Myocyte (in vitro differentiated cells): Measurements from ENCODE around the gene UNC45A. TPM values are rescaled to one million over a fixed set of nuclear protein-coding genes. Genes with fewer than 3 reads are reported as not detected.
A peak's percentile ranks its signal among the peaks of the same experiment; 100 is the strongest.
"Not testable (repeated sequence)": the region's sequence is repeated elsewhere in the genome, so short reads cannot be mapped to it uniquely, and the experiment has no call there.

ENCODE experiments used
- DNase-seq: peaks from one replicate; pipeline ENCODE4 v3.0.0-alpha.2; 2012; ENCODE audit warnings: low read depth
- total RNA-seq: library from RNA; depleted of rRNA; stranded (reverse); fragments of >200 nt; gene quantifications from 2 replicates; pipeline ENCODE4 v1.2.3, GENCODE V29; 2014

The UNC45A gene
- total RNA-seq, 1 donor from 2014 or later: 37.8 TPM

DNA sequence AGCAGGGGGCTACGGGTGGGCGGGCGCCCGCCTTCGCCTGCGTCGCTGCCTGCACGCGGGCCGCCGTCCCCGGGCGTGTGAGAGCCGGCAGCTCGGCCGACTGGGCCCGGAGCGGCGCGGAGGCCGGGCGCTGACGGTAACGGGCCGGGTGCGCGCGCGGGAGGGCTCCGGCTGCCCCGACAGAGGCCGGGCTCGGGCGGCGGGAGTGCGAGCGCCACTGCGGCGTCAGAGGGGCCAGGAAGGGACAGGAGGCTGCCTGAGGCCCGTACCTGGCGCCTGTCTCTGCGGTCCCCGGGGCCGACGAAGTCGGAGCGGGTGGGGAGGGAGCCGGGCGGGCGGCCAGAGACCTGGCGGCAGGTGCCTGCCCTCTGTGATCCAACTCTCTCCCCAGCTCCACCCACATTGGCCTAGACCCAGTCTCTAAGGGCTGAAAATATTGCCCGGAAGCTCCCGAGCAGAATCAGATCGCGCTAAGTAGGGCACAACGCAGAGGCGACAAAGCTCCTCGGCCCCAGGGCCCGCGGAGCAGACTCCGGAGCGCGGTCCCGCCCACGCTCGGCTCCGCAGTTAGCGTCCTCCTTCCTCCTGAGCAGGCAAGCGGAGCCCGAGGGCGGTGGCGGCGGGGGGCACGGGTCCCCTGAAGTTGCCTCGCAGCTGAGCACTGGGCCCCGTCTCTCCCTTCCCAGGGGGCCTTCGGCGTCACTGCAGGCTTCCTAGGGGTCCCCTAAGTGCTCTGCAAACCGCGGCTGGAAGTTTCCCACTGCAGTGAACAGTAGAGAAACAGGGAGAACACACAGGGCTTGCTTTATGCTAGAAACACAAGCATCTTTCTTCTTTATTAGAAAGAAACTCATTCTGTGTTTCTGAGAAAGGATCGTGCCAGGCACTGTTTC is 32.0 kb upstream of the UNC45A start, which contains the start of gene MAN2A2:
MAN2A2 (plus strand) TSS at position 463 of the 893 bp plus-strand sequence. CDS start 906 bp downstream, outside the sequence.
- DNase-seq: peak; percentile 64

DNA sequence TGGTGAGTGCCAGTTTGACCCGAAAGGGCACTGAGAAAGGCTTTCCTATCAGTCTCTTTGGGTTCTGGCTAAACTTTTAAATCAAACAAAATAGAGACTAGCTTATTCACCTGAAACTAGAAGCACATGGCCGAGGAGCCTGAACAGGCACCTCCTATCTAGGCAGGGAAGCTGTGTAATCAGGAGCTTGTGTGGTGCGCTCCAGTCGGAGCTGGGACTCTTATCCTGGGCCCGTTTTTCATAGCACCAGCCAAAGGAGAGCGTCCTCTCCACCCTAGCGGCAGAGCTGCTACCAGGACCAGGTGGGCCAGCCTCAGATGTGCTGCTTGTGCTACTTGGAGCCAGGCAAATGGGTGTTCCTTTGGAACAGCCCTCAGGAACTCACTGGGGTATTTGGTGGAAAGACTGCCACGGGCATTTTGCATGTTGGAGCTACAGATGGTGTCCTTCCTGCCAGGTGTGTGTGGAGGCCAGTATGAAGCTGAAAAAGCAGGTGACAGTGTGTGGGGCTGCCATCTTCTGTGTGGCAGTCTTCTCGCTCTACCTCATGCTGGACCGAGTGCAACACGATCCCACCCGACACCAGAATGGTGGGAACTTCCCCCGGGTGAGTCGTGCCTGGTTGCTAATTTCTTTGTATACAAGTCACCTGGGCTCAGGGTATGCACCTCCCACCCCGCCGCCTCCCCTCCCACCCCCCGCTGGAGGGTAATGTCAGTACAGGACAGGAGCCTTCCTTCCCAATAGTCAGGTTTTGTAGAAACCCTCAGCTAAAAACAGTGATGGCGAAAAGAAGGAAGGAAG is 31.1 kb upstream of the UNC45A start:
- DNase-seq: no peak

DNA sequence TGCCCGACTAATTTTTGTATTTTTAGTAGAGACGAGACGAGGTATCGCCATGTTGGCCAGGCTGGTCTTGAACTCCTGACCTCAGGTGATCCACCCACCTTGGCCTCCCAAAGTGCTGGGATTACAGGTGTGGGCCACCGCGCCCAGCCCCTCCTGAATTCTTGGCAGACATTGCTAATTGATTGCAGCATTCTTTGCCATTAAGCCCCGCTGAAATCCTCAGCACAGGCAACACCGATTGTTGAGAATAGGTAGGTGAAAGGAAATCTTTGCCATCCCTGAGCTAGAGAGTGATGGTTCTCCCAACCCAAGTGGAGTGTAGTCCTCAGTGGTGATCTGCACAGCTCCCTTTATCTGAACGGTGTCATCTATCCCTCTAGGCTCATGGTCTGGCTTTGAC is 30.3 kb upstream of the UNC45A start:
- no peak for DNase-seq

DNA sequence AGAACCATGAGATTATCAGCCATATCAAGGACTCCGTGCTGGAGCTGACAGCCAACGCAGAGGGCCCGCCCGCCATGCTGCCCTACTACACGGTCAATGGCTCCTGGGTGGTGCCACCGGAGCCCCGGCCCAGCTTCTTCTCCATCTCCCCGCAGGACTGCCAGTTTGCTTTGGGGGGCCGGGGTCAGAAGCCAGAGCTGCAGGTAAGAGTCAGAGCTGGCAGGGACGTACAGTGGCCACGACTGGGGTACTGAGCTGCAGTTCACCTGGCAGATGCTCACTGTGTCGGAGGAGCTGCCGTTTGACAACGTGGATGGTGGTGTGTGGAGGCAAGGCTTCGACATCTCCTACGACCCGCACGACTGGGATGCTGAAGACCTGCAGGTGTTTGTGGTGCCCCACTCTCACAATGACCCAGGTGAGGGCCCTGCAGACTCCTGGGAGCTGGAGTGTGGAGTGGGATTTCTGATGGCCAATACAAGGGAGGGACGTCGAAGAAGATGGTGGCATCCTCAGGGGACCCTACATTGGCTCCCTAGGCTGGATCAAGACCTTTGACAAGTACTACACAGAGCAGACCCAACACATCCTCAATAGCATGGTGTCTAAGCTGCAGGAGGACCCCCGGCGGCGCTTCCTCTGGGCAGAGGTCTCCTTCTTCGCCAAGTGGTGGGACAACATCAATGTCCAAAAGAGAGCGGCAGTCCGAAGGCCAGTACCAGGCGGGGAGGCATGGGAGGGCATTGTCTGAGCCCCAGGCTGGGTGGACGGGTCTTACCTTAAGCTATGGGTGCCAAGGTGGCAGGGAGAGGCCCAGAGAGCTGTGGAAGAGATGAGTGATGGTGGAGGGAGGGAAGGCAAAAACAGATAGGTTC is 29.5 kb upstream of the UNC45A start:
- DNase-seq: no peak

DNA sequence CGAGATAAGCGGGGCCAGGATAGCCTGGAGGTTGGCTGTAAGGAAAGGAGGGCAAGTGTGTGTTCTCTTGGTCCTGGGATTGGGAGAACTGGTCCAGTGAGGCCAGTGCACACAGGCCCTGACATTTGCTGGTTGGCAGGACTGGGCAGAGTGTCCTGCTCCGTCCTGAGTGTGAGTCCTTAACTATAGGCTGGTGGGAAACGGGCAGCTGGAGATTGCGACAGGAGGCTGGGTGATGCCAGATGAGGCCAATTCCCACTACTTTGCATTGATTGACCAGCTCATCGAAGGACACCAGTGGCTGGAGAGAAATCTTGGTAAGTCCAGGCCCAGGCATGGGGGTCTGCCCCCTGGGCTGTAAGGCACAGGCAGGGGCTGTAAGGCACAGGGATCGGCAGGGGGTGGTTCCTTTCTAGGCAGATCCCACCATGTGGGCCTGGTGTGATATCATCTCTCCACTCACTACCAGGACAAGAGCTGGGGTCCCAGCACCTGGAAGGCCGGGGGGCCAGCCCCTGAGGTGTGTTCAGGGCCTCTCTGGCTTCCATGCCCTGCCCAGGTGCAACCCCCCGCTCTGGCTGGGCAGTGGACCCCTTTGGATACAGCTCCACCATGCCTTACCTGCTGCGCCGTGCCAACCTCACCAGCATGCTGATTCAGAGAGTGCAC is 28.8 kb upstream of the UNC45A start:
- DNase-seq: no peak

DNA sequence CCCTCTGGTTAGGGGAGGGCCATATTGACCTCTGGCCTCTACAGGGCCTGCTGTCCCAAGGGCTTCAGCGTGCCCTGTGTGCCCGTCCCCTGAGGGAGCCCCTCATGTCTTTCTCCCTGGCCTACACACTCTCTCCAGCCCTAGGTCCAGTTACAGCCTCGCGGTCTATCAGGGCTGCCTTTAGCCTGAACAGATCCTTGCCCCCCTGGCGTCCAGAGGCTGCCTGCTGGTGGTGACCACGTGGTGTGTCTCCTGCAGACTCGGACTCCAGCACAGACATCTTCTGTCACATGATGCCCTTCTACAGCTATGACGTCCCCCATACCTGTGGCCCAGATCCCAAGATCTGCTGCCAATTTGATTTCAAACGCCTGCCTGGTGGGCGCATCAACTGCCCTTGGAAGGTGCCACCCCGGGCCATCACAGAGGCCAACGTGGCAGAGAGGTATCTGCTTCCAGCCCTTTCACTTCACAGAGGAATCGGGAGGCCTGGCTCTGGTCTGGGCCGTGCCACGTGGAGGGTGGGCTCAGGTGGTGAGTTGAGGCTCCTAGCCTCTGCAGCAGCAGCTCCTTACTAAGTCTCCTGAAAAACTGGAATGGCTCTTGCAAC is 27.9 kb upstream of the UNC45A start:
- DNase-seq: no peak

DNA sequence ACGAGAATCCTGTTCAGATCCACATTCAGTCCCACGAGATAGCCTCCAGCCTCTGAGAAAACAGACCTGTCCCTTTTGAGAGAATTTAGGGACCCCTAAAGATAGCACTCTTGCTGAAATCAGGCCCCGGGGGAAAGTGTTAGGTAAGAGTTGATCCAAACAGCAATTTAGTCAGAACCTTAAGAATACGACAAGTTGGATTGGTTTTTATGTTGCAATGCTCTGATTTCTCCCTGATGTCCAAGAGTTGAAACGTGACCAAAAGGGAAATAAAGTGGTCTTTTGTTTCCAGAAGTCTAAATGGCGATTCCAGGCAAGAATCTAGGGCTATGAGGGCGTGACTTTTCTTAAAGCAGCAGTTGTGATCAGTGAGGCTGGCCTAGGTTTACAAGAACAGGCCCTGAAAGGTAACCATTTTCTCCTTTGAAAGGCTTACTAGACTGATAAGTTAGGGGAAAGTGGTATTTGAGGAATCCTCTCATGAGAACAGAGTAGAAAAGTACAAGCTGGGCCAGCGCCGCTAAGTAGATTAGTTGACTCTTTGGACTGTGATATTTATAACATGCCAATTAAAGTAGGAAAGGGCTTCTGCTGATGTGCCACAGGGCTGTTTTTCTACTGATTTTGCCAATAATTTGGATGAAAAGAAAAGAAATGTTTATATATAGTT is 27.1 kb upstream of the UNC45A start:
- no peak for DNase-seq

DNA sequence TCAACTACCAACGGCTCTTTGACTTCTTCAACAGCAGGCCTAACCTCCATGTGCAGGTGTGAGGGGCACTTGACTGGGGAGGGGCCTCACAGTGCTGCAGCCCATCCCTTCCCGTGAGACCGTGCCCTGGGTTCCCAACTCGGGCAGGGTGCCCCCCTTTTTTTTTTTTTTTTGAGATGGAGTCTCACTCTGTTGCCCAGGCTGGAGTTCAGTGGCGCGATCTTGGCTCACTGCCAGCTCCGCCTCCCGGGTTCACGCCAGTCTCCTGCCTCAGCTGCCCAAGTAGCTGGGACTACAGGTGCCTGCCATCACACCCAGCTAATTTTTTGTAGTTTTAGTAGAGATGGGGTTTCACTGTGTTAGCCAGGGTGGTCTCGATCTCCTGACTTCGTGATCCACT is 25.6 kb upstream of the UNC45A start:
- not testable (repeated sequence) for DNase-seq

DNA sequence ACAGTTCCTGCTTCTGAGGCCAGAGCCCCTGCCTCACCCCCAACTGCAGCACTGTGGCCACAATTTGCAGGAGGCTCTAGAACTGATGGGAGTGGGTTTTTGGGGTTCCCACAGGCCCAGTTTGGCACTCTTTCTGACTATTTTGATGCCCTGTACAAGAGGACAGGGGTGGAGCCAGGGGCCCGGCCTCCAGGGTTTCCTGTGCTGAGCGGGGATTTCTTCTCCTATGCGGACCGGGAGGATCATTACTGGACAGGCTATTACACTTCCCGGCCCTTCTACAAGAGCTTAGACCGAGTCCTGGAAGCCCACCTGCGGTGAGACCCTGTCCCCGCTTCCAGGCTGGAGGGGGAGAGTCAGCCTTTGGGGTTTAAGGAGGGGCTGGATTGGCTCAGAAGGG is 25.1 kb upstream of the UNC45A start:
- no peak for DNase-seq

DNA sequence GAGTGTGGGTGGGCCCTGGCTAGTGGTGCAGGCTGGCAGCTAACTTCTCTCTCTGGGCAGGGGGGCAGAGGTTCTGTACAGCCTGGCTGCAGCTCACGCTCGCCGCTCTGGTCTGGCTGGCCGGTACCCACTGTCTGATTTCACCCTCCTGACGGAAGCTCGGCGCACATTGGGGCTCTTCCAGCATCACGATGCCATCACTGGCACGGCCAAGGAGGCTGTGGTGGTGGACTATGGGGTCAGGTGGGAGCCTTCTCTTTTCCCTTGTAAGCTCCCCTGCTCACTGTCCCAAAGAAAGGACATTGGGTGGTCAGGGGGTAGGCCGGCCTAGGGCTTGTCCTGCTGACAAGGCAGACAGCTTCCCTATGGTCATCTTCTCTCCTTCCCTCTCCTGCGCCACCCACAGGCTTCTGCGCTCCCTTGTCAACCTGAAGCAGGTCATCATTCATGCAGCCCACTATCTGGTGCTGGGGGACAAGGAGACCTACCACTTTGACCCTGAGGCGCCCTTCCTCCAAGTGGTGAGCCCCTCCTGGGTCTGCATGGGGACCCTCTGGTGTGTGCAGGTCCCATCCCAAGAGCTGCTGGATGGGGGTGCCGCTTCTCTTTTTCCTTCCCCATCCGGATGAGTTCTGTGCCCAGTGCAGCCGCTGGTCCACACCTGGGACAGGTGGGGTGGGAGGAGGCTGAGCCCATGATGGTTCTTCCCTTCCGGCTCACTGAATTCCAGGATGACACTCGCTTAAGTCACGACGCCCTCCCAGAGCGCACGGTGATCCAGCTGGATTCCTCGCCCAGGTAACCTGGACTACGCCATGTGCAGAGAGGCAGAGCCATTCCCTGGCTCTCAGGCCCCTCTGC is 24.4 kb upstream of the UNC45A start:
- no peak for DNase-seq

DNA sequence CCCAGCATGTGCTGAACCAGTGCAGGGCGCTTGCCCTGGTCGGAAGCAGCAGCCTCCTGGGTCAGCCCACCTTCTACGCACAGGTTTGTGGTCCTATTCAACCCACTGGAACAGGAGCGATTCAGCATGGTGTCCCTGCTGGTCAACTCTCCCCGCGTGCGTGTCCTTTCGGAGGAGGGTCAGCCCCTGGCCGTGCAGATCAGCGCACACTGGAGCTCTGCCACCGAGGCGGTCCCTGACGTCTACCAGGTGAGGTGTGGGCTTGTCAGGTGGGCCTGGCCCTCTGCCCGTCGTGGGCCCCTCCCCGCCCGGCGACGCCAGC is 23.8 kb upstream of the UNC45A start:
- DNase-seq: no peak

DNA sequence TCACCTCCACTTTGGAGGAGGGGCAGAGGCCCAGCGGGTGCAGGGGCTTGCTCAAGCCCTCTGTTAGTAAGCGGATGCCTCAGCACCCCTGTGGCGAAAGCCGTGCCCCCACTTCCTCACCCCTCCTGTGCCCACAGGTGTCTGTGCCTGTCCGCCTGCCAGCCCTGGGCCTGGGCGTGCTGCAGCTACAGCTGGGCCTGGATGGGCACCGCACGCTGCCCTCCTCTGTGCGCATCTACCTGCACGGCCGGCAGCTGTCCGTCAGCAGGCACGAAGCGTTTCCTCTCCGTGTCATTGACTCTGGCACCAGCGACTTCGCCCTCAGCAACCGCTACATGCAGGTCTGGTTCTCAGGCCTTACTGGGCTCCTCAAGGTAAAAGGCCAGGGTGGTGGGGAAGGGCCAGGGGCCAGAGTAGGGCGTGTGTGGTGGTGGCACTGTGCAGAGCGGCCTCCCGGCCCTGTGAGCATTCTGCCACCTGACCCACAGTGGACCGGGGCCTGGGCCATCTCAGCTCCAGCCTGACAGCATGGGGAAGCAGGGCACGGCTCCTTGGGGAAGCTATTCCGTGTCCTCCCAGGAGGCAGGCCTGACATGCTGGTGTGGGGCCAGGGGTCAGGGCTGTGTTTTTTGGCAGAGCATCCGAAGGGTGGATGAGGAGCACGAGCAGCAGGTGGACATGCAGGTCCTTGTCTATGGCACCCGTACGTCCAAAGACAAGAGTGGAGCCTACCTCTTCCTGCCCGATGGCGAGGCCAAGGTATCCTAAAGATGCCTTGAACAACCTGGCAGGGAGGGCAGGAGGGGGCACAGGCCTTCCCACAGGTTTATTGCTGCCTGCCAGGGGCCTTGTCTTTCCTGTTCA is 22.9 kb upstream of the UNC45A start:
- DNase-seq: no peak

DNA sequence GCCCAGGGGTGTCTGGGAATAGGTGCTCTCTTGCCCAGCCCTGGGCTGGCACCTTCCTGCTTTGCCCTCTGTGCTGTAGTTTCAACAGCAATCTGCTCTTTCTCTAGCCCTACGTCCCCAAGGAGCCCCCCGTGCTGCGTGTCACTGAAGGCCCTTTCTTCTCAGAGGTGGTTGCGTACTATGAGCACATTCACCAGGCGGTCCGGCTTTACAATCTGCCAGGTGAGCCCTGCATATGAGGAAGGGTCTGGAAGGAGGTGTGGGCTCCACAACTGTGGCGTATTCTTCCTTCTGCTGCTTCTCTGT is 22.4 kb upstream of the UNC45A start:
- no peak for DNase-seq

DNA sequence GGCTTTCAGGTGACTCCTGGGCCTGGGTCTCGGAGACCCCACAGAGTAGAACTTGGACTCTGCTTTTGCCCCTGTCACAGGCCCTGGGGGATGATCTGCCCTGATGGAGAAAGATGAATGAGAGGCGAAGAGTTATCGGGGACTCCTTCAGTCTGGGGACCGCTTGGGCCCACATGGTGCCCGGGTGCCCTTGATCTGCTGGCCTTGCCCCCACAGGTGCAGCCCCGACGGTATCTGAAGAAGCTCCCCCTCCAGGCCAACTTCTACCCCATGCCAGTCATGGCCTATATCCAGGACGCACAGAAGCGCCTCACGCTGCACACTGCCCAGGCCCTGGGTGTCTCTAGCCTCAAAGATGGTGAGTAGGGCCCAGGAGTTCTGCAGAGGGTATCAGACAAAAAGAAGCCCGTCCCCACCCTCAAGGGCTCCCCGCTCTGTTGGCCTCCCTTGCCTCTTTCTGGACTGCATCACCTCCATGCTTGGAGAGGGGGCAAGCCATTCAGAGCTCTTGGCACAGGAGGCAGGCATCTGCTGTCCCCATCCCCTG is 21.6 kb upstream of the UNC45A start:
- no peak for DNase-seq

DNA sequence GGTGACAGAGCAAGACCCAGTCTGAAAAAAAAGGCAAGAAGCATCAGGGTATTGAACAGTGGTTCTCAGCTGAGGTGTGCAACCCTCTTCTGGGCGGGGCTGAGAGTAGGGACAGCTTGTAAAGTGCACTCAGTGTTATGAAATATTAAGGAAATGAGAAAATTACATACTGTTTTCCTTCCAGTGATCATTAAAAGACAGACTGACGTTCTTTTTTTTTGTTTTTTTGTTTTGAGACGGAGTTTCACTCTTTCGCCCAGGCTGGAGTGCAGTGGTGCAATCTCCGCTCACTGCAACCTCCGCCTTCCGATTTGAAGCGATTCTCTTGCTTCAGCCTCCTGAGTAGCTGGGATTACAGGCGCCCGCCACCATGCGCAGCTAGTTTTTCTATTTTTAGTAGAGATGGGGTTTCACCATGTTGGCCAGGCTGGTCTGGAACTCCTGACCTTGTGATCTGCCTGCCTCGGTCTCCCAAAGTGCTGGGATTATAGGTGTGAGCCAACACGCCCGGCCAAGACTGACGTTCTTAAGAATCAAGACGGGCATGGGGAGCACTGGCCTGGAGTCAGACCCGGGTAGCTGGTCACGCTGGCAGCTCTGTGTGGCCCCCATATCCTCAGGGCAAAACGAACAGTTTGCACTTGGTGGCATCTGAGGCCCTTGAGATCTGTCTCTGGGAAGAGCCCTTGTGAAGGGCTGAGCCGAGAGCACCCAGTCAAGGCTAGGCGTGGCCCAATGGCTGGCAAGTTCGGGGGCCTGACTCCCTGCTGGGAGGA is 20.6 kb upstream of the UNC45A start:
- no peak for DNase-seq

DNA sequence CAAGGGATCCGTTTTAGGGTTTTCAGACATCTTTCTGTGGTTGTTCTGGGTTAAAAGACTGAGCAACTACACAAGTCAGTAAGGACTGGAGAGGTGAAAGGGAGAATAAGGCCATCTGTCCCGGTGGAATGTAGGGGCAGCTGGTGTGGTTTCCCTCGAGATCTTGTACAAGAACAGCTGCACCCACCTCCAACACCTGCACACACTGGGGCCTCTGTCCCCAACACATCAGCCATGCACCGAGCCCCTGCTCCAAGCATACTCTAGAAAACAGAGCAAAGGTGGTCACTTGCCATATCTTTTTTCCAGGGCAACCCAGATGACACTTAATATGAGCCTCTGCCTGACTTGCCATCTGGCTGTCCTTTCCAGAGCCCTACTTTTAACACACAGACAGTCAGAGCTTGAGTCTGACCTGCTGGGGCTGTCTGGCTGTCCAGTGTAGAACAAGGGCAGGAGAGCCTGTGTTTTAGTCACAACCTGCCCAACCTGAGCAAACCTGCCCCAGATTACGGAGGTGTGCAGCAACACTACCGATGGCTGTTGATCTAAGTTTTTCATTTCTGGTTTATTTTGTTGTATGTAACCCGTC is 19.8 kb upstream of the UNC45A start:
- peak; percentile 89 for DNase-seq
